ENCODE measurements around the gene GJA3.

GJA3 gene

DNA sequence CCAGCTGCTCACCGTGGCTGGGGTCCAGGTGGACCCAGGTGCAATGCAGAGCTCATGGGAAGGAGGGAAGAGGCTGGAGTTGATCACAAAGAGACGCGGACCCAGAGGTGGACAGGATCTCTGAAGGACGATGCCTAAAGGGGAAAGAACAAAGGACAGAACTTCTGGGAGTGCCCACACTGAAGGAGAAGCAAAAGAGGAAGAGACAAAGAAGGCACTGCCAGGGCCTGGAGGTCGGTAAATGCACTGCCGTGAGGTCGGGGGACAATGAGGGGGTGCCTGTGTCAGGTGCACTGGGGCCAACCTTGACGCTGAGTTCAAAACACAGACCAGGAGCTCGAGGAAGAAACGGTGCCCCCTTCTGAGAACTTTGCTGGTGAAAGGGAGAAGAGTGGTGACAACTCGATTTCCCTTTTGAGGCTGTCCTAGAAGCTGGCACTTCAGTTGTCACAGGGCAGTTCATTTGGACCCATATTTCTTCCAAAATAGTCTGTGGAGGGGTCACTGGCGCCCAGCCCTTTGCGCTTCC lies 55.6 kb downstream of the GJA3 start:
- no peak for FAIRE-seq
- DNase-seq (ENCODE audit: insufficient read length, low spot score), result no peak
- TF ChIP-seq CTCF (IDR thresholded peaks at IDR 0.05; ENCODE audit: insufficient read depth, missing control alignments), result no peak

DNA sequence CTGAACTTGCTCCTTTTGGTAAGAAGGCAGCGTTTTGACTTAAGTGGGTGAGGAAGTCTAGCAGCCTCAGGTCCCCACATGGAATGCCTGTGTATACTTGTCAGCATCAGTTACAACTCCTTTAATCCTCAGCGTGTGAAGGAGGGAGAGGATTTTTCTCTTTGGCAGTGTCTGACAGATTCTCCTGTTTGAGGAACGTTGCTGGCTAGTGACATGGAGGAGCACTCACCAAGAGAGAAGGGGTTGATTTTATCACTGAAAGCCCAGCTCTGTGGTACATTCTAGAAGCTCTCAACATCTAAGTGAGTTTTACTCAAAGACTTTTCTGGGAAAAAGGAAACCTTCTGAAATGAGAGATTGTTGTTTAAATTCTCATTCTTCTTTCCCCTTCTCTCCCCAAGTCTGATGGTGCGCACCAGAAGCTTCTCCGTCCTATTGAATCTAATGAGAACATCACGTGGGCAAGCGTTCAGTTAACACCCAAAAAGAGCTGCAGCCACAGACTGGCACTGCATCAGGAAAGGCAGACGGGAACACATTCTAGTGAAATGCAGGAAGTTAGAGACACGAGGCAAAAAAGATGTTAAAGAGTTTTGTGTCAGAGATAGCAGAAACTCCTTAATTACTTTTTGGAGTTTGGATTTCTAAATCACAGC lies 58.2 kb downstream of the GJA3 start:
- no peak for TF ChIP-seq CTCF (IDR thresholded peaks at IDR 0.05; ENCODE audit: insufficient read depth, missing control alignments)
- no peak for FAIRE-seq
- DNase-seq (ENCODE audit: insufficient read length, low spot score), result no peak

DNA sequence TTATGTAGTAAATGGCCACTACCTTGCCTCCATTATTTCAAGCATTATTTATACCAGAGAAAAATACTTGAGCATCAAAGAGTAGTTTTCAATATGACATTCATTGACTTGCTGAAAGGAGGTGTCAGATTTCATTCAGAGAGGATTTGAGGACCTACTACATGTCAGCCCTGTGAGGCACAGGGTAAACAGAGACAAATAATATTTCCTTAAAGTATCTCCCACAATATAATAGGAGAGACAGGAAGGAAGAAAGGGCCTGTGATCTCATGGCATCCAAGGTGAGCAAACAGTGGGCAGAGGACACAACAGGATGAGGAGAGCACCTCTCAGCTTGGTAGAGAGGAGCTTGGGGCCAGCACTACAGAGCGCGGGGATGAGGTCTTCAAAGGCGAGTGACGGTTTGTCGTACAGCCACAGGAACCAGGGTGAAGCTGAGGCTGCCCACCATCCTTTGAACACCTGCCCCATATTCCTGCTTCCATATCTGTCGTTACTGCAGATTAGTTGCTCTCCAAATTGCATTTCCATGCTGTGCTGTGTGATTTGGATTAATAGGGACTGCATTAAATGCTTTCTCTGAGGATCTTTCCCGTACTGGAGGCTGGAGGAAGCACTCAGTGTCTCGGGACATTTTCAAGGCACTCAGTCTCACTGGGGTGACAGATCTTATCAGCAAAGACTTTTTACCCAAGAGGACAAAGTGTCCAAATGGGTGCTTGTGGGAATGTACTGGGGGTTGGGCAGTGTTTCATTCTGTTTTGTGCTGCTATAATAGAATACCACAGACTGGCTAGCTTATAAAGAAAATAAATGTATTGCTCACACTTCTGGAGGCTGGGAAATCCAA lies 59.2 kb downstream of the GJA3 start:
- no peak for DNase-seq (ENCODE audit: insufficient read length, low spot score)
- TF ChIP-seq CTCF (IDR thresholded peaks at IDR 0.05; ENCODE audit: insufficient read depth, missing control alignments), result no peak
- no peak for FAIRE-seq

DNA sequence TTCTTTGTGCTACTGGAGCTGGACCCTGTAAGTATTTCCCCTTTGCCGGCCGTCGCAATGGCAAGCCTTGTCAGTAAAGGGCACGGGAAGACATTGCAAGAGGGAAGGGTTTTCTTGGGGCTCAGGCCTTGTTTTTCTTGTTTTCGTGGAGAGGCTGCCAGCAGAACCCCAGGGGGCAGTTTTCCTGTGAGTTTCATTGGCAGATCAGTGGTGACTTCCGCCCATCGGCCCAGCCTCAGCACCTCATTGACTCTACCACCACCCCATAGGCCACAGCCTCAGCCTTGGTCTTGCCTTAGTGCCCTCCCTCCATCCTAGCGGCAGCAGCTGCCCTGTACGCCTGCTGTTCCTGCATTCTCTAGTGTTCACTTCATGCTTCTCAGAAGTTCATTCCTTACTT lies 61.5 kb downstream of the GJA3 start:
- no peak for TF ChIP-seq CTCF (IDR thresholded peaks at IDR 0.05; ENCODE audit: insufficient read depth, missing control alignments)
- DNase-seq (ENCODE audit: insufficient read length, low spot score) (no peak), FAIRE-seq (no peak)

GRCh38 chr13:20093951-20094350 lies 66.9 kb downstream of the GJA3 start:
- no peak for DNase-seq (ENCODE audit: insufficient read length, low spot score)
- no peak for TF ChIP-seq CTCF (IDR thresholded peaks at IDR 0.05; ENCODE audit: insufficient read depth, missing control alignments)
- FAIRE-seq, result no peak

DNA sequence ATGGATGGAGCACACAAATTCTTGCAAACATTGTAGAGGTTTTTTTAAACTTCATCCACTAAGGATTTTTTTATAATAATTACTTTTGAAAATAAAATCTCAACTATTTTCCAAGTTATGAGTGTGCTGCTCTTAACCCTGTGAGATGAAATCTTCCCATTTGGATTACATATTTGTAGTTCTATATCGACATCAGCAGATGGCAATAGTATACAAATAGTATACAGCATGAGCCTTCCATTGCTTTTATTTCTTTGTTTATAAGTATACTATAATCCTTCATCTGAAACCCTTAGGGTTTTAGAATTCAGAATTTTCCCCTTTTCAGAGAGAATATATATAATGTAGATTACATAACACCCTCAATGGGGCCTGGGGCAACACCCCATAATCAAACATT lies 70.5 kb downstream of the GJA3 start:
- peak; percentile 8 for TF ChIP-seq CTCF (IDR thresholded peaks at IDR 0.05; ENCODE audit: insufficient read depth, missing control alignments)
- FAIRE-seq (no peak), DNase-seq (ENCODE audit: insufficient read length, low spot score) (no peak)
